ENCODE measurements around the gene KCNH1.

The KCNH1 gene

DNA sequence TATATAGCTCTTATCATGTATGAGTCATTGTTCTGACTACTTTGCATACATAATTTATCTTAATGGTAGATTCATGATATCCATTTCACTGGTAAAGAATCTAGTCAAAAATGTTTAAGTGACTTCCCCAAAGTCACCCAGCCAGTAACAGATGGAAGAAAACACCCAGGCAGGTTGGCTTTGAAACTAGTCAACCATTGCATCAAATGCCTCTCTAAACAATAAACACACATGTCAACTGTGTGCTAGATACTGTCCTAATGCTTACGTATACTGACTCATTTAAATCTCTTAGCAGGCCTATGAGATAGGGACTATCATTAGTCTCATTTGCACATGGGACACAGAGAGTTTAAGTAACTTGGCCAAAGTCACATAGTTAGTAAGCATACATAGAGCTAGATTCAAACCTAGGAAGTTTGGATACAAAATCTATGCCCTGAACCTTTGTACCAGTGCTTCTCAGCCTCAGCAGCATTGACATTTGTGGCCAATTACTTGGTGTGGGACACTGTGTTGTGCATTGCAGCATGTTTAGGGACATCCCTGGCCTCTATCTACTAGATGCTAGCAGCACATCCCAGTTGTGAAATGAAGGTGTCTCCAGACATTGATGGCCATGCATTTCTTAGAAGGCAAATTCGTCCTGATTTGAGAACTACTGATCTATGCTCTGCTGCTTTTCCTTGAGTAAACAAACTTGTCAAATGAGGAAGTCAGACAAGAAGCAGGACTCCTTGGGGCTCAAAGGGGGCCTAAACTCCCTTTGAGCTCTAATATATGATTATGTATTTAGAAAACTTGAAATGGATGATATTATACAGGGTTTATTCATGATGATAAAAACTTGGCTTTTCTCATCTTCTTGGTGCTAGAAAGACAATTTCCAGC, 316.3 kb downstream of the KCNH1 start:
- in situ Hi-C loops (cut with HindIII; ENCODE audit: low sequenced_read_pairs) = no loop called here

DNA sequence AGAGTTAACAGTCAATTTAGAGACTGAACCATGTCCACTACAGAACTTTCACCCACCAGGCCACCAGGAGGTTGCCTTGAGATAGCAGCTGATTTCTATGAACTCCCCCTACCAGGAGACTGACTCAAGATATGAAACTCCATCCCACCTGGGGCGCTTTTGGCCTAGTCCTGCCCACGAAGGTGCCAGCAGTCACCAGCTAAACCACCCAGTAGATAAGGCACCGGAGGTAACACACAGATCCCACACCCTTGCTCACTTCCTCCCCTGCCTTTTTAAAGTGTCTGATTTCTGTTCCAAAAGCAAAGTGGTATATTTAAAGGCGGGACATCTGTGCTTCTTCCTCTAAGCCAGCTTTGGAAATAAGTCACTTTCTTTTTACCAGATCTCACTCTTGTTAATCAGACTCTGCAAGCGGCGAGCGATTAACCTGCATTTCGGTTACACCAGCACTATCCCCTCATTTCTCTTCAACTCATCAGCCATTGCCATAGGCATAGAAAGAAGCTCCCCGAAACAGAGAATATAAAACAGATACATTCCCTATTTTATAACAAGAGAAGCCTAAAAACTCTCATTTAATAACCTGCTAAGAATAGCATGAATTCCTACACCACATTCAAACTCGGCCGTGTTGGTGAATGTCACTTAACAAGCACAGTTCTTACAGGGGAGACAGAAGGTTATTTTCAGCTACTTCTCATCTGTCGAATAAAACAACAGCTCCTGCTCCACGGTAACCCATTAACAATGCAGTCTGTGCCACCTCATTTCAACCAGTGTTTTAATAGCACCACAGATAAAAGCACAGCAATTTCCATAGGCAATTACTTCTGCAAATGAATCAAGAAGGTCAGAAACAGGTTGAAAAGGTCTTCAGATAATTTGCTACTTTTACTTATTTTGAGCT, 318.1 kb downstream of the KCNH1 start:
- in situ Hi-C loops (cut with HindIII; ENCODE audit: low sequenced_read_pairs) = no loop called here

DNA sequence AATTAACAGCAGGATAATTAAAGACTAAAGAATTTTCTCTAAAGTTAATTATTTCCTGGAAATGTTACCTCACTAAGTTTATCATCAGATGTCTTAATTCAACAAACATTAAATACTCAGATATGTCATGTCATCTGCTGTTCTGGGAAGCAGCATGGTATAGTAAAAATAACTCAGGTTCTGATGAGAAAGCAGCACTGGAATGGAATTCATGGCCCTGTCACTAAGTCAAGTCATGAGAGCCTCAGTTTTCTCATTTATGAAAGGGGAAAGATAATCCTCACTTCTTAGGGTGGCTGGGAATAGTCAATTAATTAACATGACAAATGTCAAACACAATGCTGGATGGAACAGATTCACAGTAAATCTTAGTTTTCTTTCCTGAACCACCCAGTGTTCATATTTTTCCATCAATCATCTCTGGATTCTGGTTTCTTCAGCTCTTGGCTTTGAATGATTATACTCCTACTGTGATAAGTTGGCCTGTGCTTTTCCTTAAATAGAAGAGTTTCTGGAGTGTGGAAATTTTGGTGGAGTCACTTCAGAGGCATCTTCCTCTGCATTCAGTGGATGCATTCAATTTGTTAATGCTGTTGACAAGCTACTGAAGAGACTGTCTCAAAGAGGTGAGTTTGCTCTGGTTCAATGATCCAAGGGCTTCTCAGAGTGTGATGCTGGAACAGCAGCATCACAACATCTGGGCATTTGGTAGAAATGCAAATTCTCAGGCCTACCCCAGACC, 319.4 kb downstream of the KCNH1 start:
- in situ Hi-C loops (cut with HindIII; ENCODE audit: low sequenced_read_pairs) = no loop called here

- in situ Hi-C loops (cut with HindIII; ENCODE audit: low sequenced_read_pairs) = no loop called here
Observed at GRCh38 chr1:210801501-210801900, 332.4 kb downstream of the KCNH1 start.

- in situ Hi-C loops (cut with HindIII; ENCODE audit: low sequenced_read_pairs) = no loop called here
Observed at GRCh38 chr1:210800756-210801155, 333.2 kb downstream of the KCNH1 start.

DNA sequence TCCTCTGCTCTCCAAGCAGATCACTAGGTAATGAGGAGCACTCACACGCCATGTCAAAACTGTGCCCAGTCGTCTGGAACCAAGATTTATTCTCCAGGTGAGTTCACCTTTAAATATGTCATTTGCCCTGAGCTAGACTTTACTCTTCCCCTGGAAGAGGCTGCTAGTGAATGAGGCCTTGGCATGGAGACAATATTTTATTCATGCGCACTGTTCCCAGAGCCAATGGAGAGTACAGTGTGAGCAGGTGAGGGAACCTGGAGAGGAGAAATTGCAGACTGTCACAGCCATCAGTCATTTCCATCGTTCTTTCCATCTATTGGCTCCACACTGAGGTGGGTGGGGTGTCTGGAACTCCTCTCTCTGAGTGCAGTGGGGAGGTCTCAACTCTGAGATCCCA, 333.6 kb downstream of the KCNH1 start:
- in situ Hi-C loops (cut with HindIII; ENCODE audit: low sequenced_read_pairs) = no loop called here

DNA sequence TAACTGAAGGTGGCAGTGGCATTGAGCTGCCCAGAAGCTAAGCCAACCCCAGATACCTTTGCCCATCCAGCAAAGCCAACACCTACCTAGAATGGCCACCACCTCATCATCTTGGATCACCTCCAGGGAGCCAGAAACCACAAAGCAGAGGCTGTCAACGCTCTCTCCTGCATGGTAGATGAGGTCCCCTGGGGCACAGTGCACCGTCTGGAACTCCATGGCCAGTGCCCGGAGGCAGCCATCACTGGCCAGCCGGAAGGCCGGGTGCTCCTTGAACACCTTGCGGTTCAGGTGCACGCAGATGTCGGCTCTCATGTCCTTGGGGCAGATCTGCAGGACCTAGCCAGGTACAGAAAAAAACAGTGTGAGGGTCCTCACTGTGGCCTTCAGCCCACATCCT, 336.5 kb downstream of the KCNH1 start:
- in situ Hi-C loops (cut with HindIII; ENCODE audit: low sequenced_read_pairs) = no loop called here

- in situ Hi-C loops (cut with HindIII; ENCODE audit: low sequenced_read_pairs) = no loop called here
Observed at GRCh38 chr1:210796421-210796820, 337.5 kb downstream of the KCNH1 start.

- in situ Hi-C loops (cut with HindIII; ENCODE audit: low sequenced_read_pairs) = no loop called here
Observed at GRCh38 chr1:210794445-210794844, 339.5 kb downstream of the KCNH1 start.

DNA sequence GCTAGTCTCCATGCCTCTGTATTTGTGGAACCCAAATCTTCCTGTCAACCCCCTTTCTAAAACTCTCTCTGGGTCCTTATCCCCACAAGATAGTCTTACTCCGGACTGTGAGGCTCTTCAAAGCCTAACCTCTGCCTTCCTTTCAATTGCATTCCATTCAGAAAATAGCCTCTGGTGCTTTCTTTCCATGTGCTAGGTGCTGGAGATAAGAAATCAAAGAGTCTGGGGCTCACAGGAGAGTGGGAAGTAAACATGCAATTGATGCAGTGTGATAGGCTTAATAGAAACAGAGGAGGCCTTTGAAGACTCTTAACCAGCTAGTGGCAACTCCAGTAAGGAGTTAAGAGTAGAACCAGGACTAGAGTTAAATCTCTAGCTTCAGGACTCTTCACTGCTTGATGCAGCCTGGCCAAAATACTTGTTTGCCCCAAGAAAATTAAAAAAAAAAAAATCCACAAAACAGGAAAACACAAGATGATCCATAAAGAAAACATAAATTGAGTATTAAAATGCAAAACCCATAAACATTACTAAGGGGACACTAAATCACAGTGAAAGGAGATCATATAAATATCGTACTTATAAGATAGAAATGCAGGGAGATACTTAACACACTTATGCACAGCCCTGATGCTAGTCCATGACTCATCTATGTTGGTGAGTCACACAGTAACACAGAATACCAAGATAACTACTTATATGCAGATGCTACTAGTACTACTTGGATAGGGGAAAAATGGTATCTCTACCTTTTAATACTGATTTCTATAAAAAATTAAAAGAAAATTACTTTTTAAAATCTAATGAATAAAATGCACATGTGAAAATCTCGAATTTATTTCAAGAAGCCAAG, 341.5 kb downstream of the KCNH1 start:
- in situ Hi-C loops (cut with HindIII; ENCODE audit: low sequenced_read_pairs) = no loop called here

- in situ Hi-C loops (cut with HindIII; ENCODE audit: low sequenced_read_pairs) = no loop called here
Observed at GRCh38 chr1:210790196-210790595, 343.8 kb downstream of the KCNH1 start.

- in situ Hi-C loops (cut with HindIII; ENCODE audit: low sequenced_read_pairs) = no loop called here
Observed at GRCh38 chr1:210787800-210788199, 346.1 kb downstream of the KCNH1 start.

GRCh38 chr1:210786546-210786945, 347.4 kb downstream of the KCNH1 start:
- in situ Hi-C loops (cut with HindIII; ENCODE audit: low sequenced_read_pairs) = no loop called here

GRCh38 chr1:210783925-210784324, 350.0 kb downstream of the KCNH1 start:
- in situ Hi-C loops (cut with HindIII; ENCODE audit: low sequenced_read_pairs) = no loop called here

- in situ Hi-C loops (cut with HindIII; ENCODE audit: low sequenced_read_pairs) = no loop called here
Observed at GRCh38 chr1:210781652-210782051, 352.3 kb downstream of the KCNH1 start.

- in situ Hi-C loops (cut with HindIII; ENCODE audit: low sequenced_read_pairs) = no loop called here
Observed at GRCh38 chr1:210779269-210779668, 354.7 kb downstream of the KCNH1 start.

DNA sequence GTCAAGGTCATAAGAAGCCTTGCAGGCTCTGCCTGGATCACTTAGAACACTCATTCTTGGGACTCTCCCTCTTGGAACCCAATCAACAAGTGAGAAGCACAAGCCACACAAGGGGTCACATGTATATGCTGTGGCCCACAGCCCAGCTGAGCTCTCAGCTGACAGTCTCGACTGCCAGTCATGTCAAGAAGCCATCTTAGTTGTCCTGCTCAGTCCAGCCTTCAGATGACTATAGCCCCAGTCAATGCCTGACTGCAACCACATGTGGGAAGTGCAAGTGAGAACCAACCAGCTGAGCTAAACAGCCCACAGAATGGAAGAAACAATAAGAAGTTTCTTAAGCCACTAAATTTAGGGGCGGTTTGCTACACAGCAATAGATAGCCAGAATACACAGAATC, 356.0 kb downstream of the KCNH1 start:
- in situ Hi-C loops (cut with HindIII; ENCODE audit: low sequenced_read_pairs) = no loop called here

GRCh38 chr1:210776712-210777111, 357.2 kb downstream of the KCNH1 start:
- in situ Hi-C loops (cut with HindIII; ENCODE audit: low sequenced_read_pairs) = no loop called here

- in situ Hi-C loops (cut with HindIII; ENCODE audit: low sequenced_read_pairs) = no loop called here
Observed at GRCh38 chr1:210775289-210775688, 358.7 kb downstream of the KCNH1 start.

GRCh38 chr1:210773450-210773849, 360.5 kb downstream of the KCNH1 start:
- in situ Hi-C loops (cut with HindIII; ENCODE audit: low sequenced_read_pairs) = no loop called here
